H1 (cell line): ENCODE measurements around the gene TMEM169. TPM values are rescaled to one million over a fixed set of nuclear protein-coding genes. Genes with fewer than 3 reads are reported as not detected.

ENCODE experiments used
- CTCF ChIA-PET: fragments of 300-600 bp; sonication (Branson Sonifier 250); formaldehyde crosslinking; loops from one replicate; lab custom pipeline; 2021; ENCODE audit not compliant: partially characterized antibody; lab: Charles Lee
- POLR2A ChIA-PET: fragments of 300-600 bp; sonication (Branson Sonifier 250); formaldehyde crosslinking; loops from one replicate; lab custom pipeline; 2021; ENCODE audit warnings: inconsistent platforms; ENCODE audit not compliant: partially characterized antibody; lab: Charles Lee
- DNase-seq, 2 experiments: peaks; one replicate each; pipeline versions ENCODE4 v3.0.0 to v3.0.0-alpha.2; 2010 to 2022; ENCODE audit warnings: low spot score in 2 of 2, low read depth in 1 of 2, mixed read lengths in 1 of 2
- FAIRE-seq: peaks from 2 replicates; lab custom pipeline; 2011; peaks lifted over from hg19 to GRCh38; lab: Jason Lieb, UNC
- H2AFZ ChIP-seq: 2 replicates; pipeline ENCODE4 v1.8.1; 2012; ENCODE audit warnings: low read length, inconsistent platforms
- H2AK5ac ChIP-seq: 2 replicates; pipeline ENCODE4 v1.6.1; 2013; ENCODE audit warnings: low read depth, low read length
- H2BK120ac ChIP-seq: replicated peaks from 2 replicates; pipeline ENCODE3; 2013; ENCODE audit warnings: low read depth, low read length, inconsistent platforms
- H2BK12ac ChIP-seq: 2 replicates; pipeline ENCODE4 v1.6.1; 2013; ENCODE audit warnings: low read depth, low read length
- H2BK15ac ChIP-seq: 2 replicates; pipeline ENCODE4 v1.6.1; 2013; ENCODE audit warnings: low read length
- H2BK20ac ChIP-seq: 2 replicates; pipeline ENCODE4 v1.6.1; 2013; ENCODE audit warnings: low read length
- H2BK5ac ChIP-seq: 2 replicates; pipeline ENCODE4 v1.6.1; 2013; ENCODE audit warnings: low read depth, low read length
- H3K14ac ChIP-seq: 2 replicates; pipeline ENCODE4 v1.6.1; 2013; ENCODE audit warnings: inconsistent platforms; ENCODE audit not compliant: insufficient read length
- H3K18ac ChIP-seq: 2 replicates; pipeline ENCODE4 v1.6.1; 2013; ENCODE audit warnings: low read length; ENCODE audit errors: extremely low read depth
- H3K23ac ChIP-seq: 2 replicates; pipeline ENCODE4 v1.6.1; 2013; ENCODE audit warnings: inconsistent platforms; ENCODE audit not compliant: insufficient read length
- H3K23me2 ChIP-seq: 2 replicates; pipeline ENCODE4 v1.6.1; 2013; ENCODE audit warnings: low read depth, low read length
- H3K27ac ChIP-seq: 2 replicates; pipeline ENCODE4 v1.6.1; 2011; ENCODE audit warnings: low read depth, low read length, inconsistent platforms
- H3K27me3 ChIP-seq, 4 experiments: replicated peaks in 1 of 4; 1 replicate in 1 of 4; 2 replicates in 3 of 4; pipeline versions ENCODE4 v1.6.1 to v1.8.1; 2011 to 2013; ENCODE audit warnings: low read length in 3 of 4, mild to moderate bottlenecking in 3 of 4, inconsistent platforms in 2 of 4, mixed read lengths in 2 of 4, moderate library complexity in 1 of 4; ENCODE audit not compliant: control insufficient read depth in 3 of 4, insufficient read depth in 3 of 4; ENCODE audit errors: extremely low read depth in 1 of 4
- H3K36me3 ChIP-seq, 4 experiments: 2 replicates each; pipeline versions ENCODE4 v1.6.1 to v1.8.1; 2011 to 2013; ENCODE audit warnings: mild to moderate bottlenecking in 4 of 4, low read length in 3 of 4, moderate library complexity in 2 of 4, control low read depth in 1 of 4, inconsistent platforms in 1 of 4; ENCODE audit not compliant: insufficient read depth in 4 of 4, control insufficient read depth in 2 of 4
- H3K4ac ChIP-seq: replicated peaks from 2 replicates; pipeline ENCODE3; 2013; ENCODE audit warnings: low read length, low read depth, mixed read lengths, inconsistent platforms; ENCODE audit not compliant: insufficient read length
- H3K4me1 ChIP-seq, 4 experiments: replicated peaks in 1 of 4; 1 replicate in 1 of 4; 2 replicates in 3 of 4; pipeline versions ENCODE4 v1.6.1 to v1.8.1; 2011 to 2013; ENCODE audit warnings: low read length in 3 of 4, inconsistent platforms in 2 of 4, mixed read lengths in 1 of 4; ENCODE audit not compliant: insufficient read depth in 4 of 4, control insufficient read depth in 3 of 4
- H3K4me2 ChIP-seq, 2 experiments: 2 replicates each; pipeline versions ENCODE4 v1.6.1 to v1.8.1; 2011 to 2013; ENCODE audit warnings: low read depth in 2 of 2, low read length in 2 of 2, control low read depth in 1 of 2, inconsistent platforms in 1 of 2, mild to moderate bottlenecking in 1 of 2; ENCODE audit not compliant: insufficient read depth in 1 of 2
- H3K4me3 ChIP-seq, 4 experiments: fragments of 200-600, 300-600 bp in 1 of 4; sonication (generic), shearing (Covaris generic), sonication (Bioruptor Twin) in 1 of 4; 2 replicates each; pipeline versions ENCODE4 v1.5.1 to v1.8.1; 2011 to 2016; ENCODE audit warnings: low read length in 4 of 4, low read depth in 3 of 4, control low read depth in 2 of 4, inconsistent platforms in 2 of 4, mild to moderate bottlenecking in 2 of 4, mixed read lengths in 1 of 4, moderate library complexity in 1 of 4; ENCODE audit not compliant: insufficient read depth in 2 of 4; ENCODE audit errors: extremely low read depth in 1 of 4
- H3K56ac ChIP-seq: replicated peaks from 2 replicates; pipeline ENCODE3; 2013; ENCODE audit warnings: low read depth, mild to moderate bottlenecking, mixed read lengths, low read length, inconsistent platforms; ENCODE audit not compliant: insufficient read length
- H3K79me1 ChIP-seq: 2 replicates; pipeline ENCODE4 v1.6.1; 2013; ENCODE audit warnings: low read depth, low read length, control low read depth
- H3K79me2 ChIP-seq, 2 experiments: 2 replicates each; pipeline versions ENCODE4 v1.6.1 to v1.8.1; 2012 to 2013; ENCODE audit warnings: low read length in 2 of 2, mild to moderate bottlenecking in 2 of 2, inconsistent platforms in 1 of 2; ENCODE audit not compliant: insufficient read depth in 2 of 2, control insufficient read depth in 1 of 2
- H3K9ac ChIP-seq, 4 experiments: replicated peaks in 1 of 4; 1 replicate in 1 of 4; 2 replicates in 3 of 4; pipeline versions ENCODE4 v1.6.1 to v1.8.1; 2011 to 2013; ENCODE audit warnings: low read depth in 3 of 4, low read length in 3 of 4, control low read depth in 2 of 4, mild to moderate bottlenecking in 2 of 4, moderate library complexity in 2 of 4, inconsistent platforms in 1 of 4; ENCODE audit errors: extremely low read depth in 1 of 4
- H3K9me3 ChIP-seq, 2 experiments: 2 replicates each; pipeline versions ENCODE4 v1.6.1 to v1.8.1; 2012 to 2013; ENCODE audit warnings: mild to moderate bottlenecking in 2 of 2, moderate library complexity in 2 of 2, control low read depth in 1 of 2, inconsistent platforms in 1 of 2, low read depth in 1 of 2, low read length in 1 of 2, mixed read lengths in 1 of 2; ENCODE audit not compliant: insufficient read depth in 2 of 2
- H4K20me1 ChIP-seq, 2 experiments: replicated peaks in 1 of 2; 2 replicates each; pipeline versions ENCODE3 to v1.8.1; 2011 to 2013; ENCODE audit warnings: inconsistent platforms in 2 of 2, low read length in 2 of 2, mild to moderate bottlenecking in 1 of 2; ENCODE audit not compliant: insufficient read depth in 2 of 2, control insufficient read depth in 1 of 2
- H4K5ac ChIP-seq: 2 replicates; pipeline ENCODE4 v1.6.1; 2013; ENCODE audit warnings: low read length, low read depth, mixed read lengths, inconsistent platforms; ENCODE audit not compliant: insufficient read length
- H4K8ac ChIP-seq: 2 replicates; pipeline ENCODE4 v1.8.0; 2013; ENCODE audit warnings: mild to moderate bottlenecking, moderate library complexity, low read length, inconsistent platforms; ENCODE audit not compliant: insufficient read depth; ENCODE audit errors: extremely low read depth
- H4K91ac ChIP-seq: replicated peaks from 2 replicates; pipeline ENCODE3; 2013; ENCODE audit warnings: low read length, mixed read lengths, inconsistent platforms; ENCODE audit not compliant: insufficient read length
- CHD1 ChIP-seq: IDR thresholded peaks from 2 replicates; pipeline ENCODE4 v1.6.1; 2012; ENCODE audit warnings: low read depth, low read length, improper control_type of control experiment
- E2F6 ChIP-seq: IDR thresholded peaks from 2 replicates; pipeline ENCODE4 v1.6.1; 2012; ENCODE audit warnings: inconsistent platforms
- SP4 ChIP-seq: IDR thresholded peaks from 2 replicates; pipeline ENCODE4 v1.6.1; 2012; ENCODE audit warnings: low read length, inconsistent platforms
- SUZ12 ChIP-seq: fragments of 200-600 bp; sonication (generic); IDR thresholded peaks from 2 replicates; pipeline ENCODE4 v1.6.1; 2012; ENCODE audit warnings: mild to moderate bottlenecking, inconsistent platforms, low read length, moderate library complexity, mixed read lengths
- WGBS, 2 experiments: shearing (Covaris generic) in 1 of 2; methylation state at CpG; one replicate each; pipeline versions ENCODE4 v1.1.6 to v1.1.7; 2013 to 2015; ENCODE audit warnings: low lambda C conversion rate in 2 of 2, mixed read lengths in 2 of 2, inconsistent platforms in 1 of 2, low coverage in 1 of 2, missing lambda C conversion rate in 1 of 2; ENCODE audit not compliant: insufficient replicate concordance in 2 of 2, insufficient coverage in 1 of 2, insufficient read length in 1 of 2; ENCODE audit errors: extremely low coverage in 1 of 2, missing lambda C conversion rate in 1 of 2; 5-methylcytosine and 5-hydroxymethylcytosine counted together
- polyA plus RNA-seq, 7 experiments: library from polyadenylated mRNA; depleted of rRNA in 3 of 7; stranded (reverse) in 5 of 7; unstranded in 2 of 7; fragments of >200 nt in 5 of 7; fragments of 200-250 nt in 2 of 7; gene quantifications; 1 replicate in 5 of 7; 2 replicates in 1 of 7; 4 replicates in 1 of 7; pipeline versions ENCODE4 v1.2.1 to v1.2.3, GENCODE V29; 2011 to 2013; ENCODE audit warnings: missing spikeins in 2 of 7, mixed read lengths in 2 of 7
- total RNA-seq: library from RNA; stranded (reverse); fragmentation: NEBNext Ultra II Directional; extraction: Animal tissue kit (Norgen Biotek cat#: 25700); gene quantifications from 2 replicates; pipeline ENCODE4 v1.2.1, GENCODE V29; 2021

The TMEM169 gene
- total and polyA plus RNA-seq, 2 of the 8 experiments (the other 6 are each of a cell fraction or from before 2014, with no cell fraction given) = 0.41 to 2.4 TPM

- CTCF ChIA-PET = no interaction called here
- H3K27me3 ChIP-seq = no peaks in the 10 kb centered on the region
- 92% methylated on average over 1 of the region's 1 CpG; no CpG with 5 or more reads in 1 of the 2 experiments for WGBS, 2 experiments
Observed at GRCh38 chr2:216078776-216079175, 2.9 kb upstream of the TMEM169 start.

More at GRCh38 chr2:216078776-216079175, 2.9 kb upstream of the TMEM169 start:
- H3K9ac ChIP-seq = no peak overlapping the region
- no peak overlapping the region for H4K8ac ChIP-seq
- H2BK5ac ChIP-seq = no peak overlapping the region
- peaks cover 0 to 6% (median 0%) of the 10 kb centered on the region in 4 experiments; a peak in 1 of 8 replicates for H3K36me3 ChIP-seq
- peaks cover 3 to 11% (median 9%) of the 10 kb centered on the region in 4 experiments; a peak in 5 of 7 replicates for H3K4me1 ChIP-seq
- H4K91ac ChIP-seq = no peak overlapping the region
- H3K18ac ChIP-seq = no peak overlapping the region
- H2AFZ ChIP-seq = no peak overlapping the region
- no peak for FAIRE-seq
- peaks cover 7% of the 10 kb centered on the region for H3K23me2 ChIP-seq
- H3K4me2 ChIP-seq = no peak overlapping the region
- H2AK5ac ChIP-seq = no peak overlapping the region
- H3K23ac ChIP-seq = no peak overlapping the region
- H3K9me3 ChIP-seq = no peaks in the 10 kb centered on the region
- no peak overlapping the region for H3K4ac ChIP-seq
- no peaks in the 10 kb centered on the region for H3K79me1 ChIP-seq
- no peak overlapping the region for H3K56ac ChIP-seq
- H4K20me1 ChIP-seq = no peaks in the 10 kb centered on the region
- H2BK12ac ChIP-seq = no peak overlapping the region
- H3K4me3 ChIP-seq = no peak overlapping the region
- H2BK120ac ChIP-seq = no peak overlapping the region
- POLR2A ChIA-PET = interaction anchor here (0.7 kb wide), 1 partner anchor 39 kb away, joined by 3 read pairs; no protein-coding TSS in a partner anchor
- no peak overlapping the region for H2BK15ac ChIP-seq
- no peak overlapping the region for H3K27ac ChIP-seq
- no peak for TF ChIP-seq E2F6
- TF ChIP-seq SUZ12 = no peak
- no peak for TF ChIP-seq SP4
- TF ChIP-seq CHD1 = no peak
- no peak for DNase-seq
- H4K5ac ChIP-seq = no peak overlapping the region
- H3K14ac ChIP-seq = no peak overlapping the region
- peaks cover 0 to 16% of the 10 kb centered on the region in 2 experiments; a peak in 1 of 4 replicates for H3K79me2 ChIP-seq
- H2BK20ac ChIP-seq = no peak overlapping the region
